Osteoblast (primary cell): ENCODE data around the gene MYOG. TPM values are rescaled to one million over a fixed set of nuclear protein-coding genes. Genes with fewer than 3 reads are reported as not detected.

Source experiments
- DNase-seq: peaks from one replicate; pipeline ENCODE4 v3.0.0; 2011; ENCODE audit warnings: low spot score, mixed read lengths; ENCODE audit not compliant: insufficient read length; ENCODE audit errors: missing footprints
- H2AFZ ChIP-seq: 2 replicates; pipeline ENCODE4 v1.6.0; 2011; ENCODE audit warnings: mild to moderate bottlenecking, low read length
- H3K27ac ChIP-seq: 2 replicates; pipeline ENCODE4 v1.5.1; 2011; ENCODE audit warnings: mild to moderate bottlenecking, low read depth, low read length, moderate library complexity
- H3K27me3 ChIP-seq: 2 replicates; pipeline ENCODE4 v1.6.0; 2012; ENCODE audit warnings: mild to moderate bottlenecking, control low read depth, inconsistent platforms, low read length, moderate library complexity; ENCODE audit not compliant: insufficient read depth
- H3K36me3 ChIP-seq: 2 replicates; pipeline ENCODE4 v1.5.1; 2011; ENCODE audit warnings: mild to moderate bottlenecking, low read length, control low read depth, moderate library complexity; ENCODE audit not compliant: insufficient read depth
- H3K4me1 ChIP-seq: 2 replicates; pipeline ENCODE4 v1.5.1; 2011; ENCODE audit warnings: mild to moderate bottlenecking, low read length, control low read depth, moderate library complexity; ENCODE audit not compliant: insufficient read depth
- H3K4me2 ChIP-seq: 2 replicates; pipeline ENCODE4 v1.6.0; 2011; ENCODE audit warnings: mild to moderate bottlenecking, low read length; ENCODE audit not compliant: insufficient read depth
- H3K4me3 ChIP-seq: fragments of 200-600 bp; sonication (generic); 3 replicates; pipeline ENCODE4 v1.5.1; 2012; ENCODE audit warnings: mild to moderate bottlenecking, low read length, inconsistent platforms; ENCODE audit not compliant: insufficient read depth
- H3K79me2 ChIP-seq: 2 replicates; pipeline ENCODE4 v1.6.0; 2012; ENCODE audit warnings: mild to moderate bottlenecking, low read length, control low read depth, inconsistent platforms; ENCODE audit not compliant: insufficient read depth
- H3K9me3 ChIP-seq: 2 replicates; pipeline ENCODE4 v1.5.1; 2011; ENCODE audit warnings: low read depth, low read length, control low read depth
- H4K20me1 ChIP-seq: 2 replicates; pipeline ENCODE4 v1.6.0; 2012; ENCODE audit warnings: mild to moderate bottlenecking, low read length, control low read depth; ENCODE audit not compliant: insufficient read depth
- CTCF ChIP-seq: IDR thresholded peaks from 2 replicates; pipeline ENCODE4 v1.5.1; 2011; ENCODE audit warnings: mild to moderate bottlenecking, low read depth, low read length, moderate library complexity; ENCODE audit errors: extremely low read depth
- total RNA-seq: library from RNA; depleted of rRNA; stranded (reverse); fragments of >200 nt; gene quantifications from 2 replicates; pipeline ENCODE4 v1.2.3, GENCODE V29; 2012

MYOG gene
- total RNA-seq, 1 donor: not detected

GRCh38 chr1:203103829-203104495 is 18.1 kb upstream of the MYOG start:
- no peak for TF ChIP-seq CTCF
- Histone ChIP-seq H3K36me3 (no peaks in the 10 kb centered on the region), H3K27me3 (peaks cover 35% of the 10 kb centered on the region), H3K27ac (no peak overlapping the region), H4K20me1 (no peaks in the 10 kb centered on the region), H3K4me2 (no peak overlapping the region), H3K9me3 (no peaks in the 10 kb centered on the region), H2AFZ (no peak overlapping the region), H3K79me2 (no peaks in the 10 kb centered on the region), H3K4me1 (no peaks in the 10 kb centered on the region), H3K4me3 (no peak overlapping the region)
- DNase-seq: no peak

GRCh38 chr1:203103216-203103615 is 17.4 kb upstream of the MYOG start:
- H3K27me3 ChIP-seq: peaks cover 28% of the 10 kb centered on the region
- no peaks in the 10 kb centered on the region for H3K9me3 ChIP-seq
- H3K4me2 ChIP-seq: no peak overlapping the region
- no peak overlapping the region for H3K4me3 ChIP-seq
- DNase-seq: peak; percentile 5
- H4K20me1 ChIP-seq: no peaks in the 10 kb centered on the region
- no peaks in the 10 kb centered on the region for H3K79me2 ChIP-seq
- no peaks in the 10 kb centered on the region for H3K36me3 ChIP-seq
- no peak for TF ChIP-seq CTCF
- no peaks in the 10 kb centered on the region for H3K4me1 ChIP-seq
- no peak overlapping the region for H2AFZ ChIP-seq
- no peak overlapping the region for H3K27ac ChIP-seq

- no peaks in the 10 kb centered on the region for H3K36me3 ChIP-seq
- H2AFZ ChIP-seq: no peak overlapping the region
- H3K4me3 ChIP-seq: no peak overlapping the region
- no peak overlapping the region for H3K27ac ChIP-seq
- DNase-seq: peak; percentile 15
- H3K9me3 ChIP-seq: no peaks in the 10 kb centered on the region
- H3K4me1 ChIP-seq: no peaks in the 10 kb centered on the region
- H3K79me2 ChIP-seq: no peaks in the 10 kb centered on the region
- no peaks in the 10 kb centered on the region for H4K20me1 ChIP-seq
- TF ChIP-seq CTCF: no peak
- no peak overlapping the region for H3K4me2 ChIP-seq
- H3K27me3 ChIP-seq: peaks cover 17% of the 10 kb centered on the region
These were observed 16.2 kb upstream of the MYOG start for GRCh38 chr1:203101813-203102634.

GRCh38 chr1:203100516-203100869 is 14.7 kb upstream of the MYOG start:
- Histone ChIP-seq H3K36me3 (no peaks in the 10 kb centered on the region), H2AFZ (no peak overlapping the region), H3K4me3 (no peak overlapping the region), H3K27me3 (peaks cover 24% of the 10 kb centered on the region), H3K79me2 (no peaks in the 10 kb centered on the region), H3K9me3 (no peaks in the 10 kb centered on the region), H3K27ac (no peak overlapping the region), H3K4me1 (no peaks in the 10 kb centered on the region), H4K20me1 (no peaks in the 10 kb centered on the region), H3K4me2 (no peak overlapping the region)
- DNase-seq: no peak
- TF ChIP-seq CTCF: no peak
